HUES64 (cell line): Measurements from ENCODE around the gene PTPRU.

Source experiments
- H3K27ac ChIP-seq: 2 replicates; pipeline ENCODE4 v1.7.0; 2013; ENCODE audit warnings: low read depth, low read length, inconsistent platforms
- H3K27me3 ChIP-seq: 2 replicates; pipeline ENCODE4 v1.6.1; 2013; ENCODE audit warnings: mild to moderate bottlenecking, low read length; ENCODE audit not compliant: insufficient read depth
- H3K36me3 ChIP-seq: 2 replicates; pipeline ENCODE4 v1.6.1; 2013; ENCODE audit warnings: mild to moderate bottlenecking, low read length; ENCODE audit not compliant: insufficient read depth
- H3K4me1 ChIP-seq: 2 replicates; pipeline ENCODE4 v1.6.1; 2013; ENCODE audit warnings: mild to moderate bottlenecking, low read length, moderate library complexity; ENCODE audit not compliant: insufficient read depth
- H3K4me3 ChIP-seq: 2 replicates; pipeline ENCODE4 v1.5.1; 2013; ENCODE audit warnings: mild to moderate bottlenecking, low read length, moderate library complexity
- H3K9ac ChIP-seq: 2 replicates; pipeline ENCODE4 v1.6.1; 2013; ENCODE audit warnings: mild to moderate bottlenecking, low read depth, low read length
- H3K9me3 ChIP-seq: 2 replicates; pipeline ENCODE4 v1.6.1; 2013; ENCODE audit warnings: low read depth, low read length; ENCODE audit not compliant: insufficient read depth
- WGBS: fragments of 150-250, 120-280 bp; methylation state at CpG from one replicate; pipeline ENCODE4 v1.1.7; 2013; ENCODE audit warnings: missing lambda C conversion rate; 5-methylcytosine and 5-hydroxymethylcytosine counted together

PTPRU gene

DNA sequence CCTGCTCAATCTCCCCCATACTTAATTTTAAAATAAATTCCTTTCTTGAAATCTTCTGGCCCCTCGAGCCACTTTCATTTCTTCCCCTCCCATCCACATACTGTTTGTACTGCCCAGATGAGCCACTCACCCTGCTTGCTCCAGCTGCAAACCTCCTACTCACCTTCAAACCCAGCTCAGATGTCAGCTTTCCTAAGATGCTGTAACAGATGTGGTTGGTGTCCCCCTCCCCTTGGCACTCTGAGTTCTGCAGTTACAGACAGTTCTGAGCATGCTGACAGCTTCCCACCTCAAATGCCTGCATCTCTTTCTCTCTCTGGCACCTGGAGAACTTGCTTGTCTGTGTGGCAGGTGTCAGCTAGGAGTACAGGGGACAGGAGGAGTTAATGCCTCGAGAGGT lies 106.7 kb downstream of the PTPRU start:
- Histone ChIP-seq H3K9me3 (no peaks in the 10 kb centered on the region), H3K9ac (no peak overlapping the region), H3K27ac (no peak overlapping the region), H3K27me3 (peaks cover 3% of the 10 kb centered on the region; the same call in 1 of the 2 replicates), H3K4me1 (0 out of 2 replicates have a peak, but pooled peaks cover 4% of the 10 kb centered on the region), H3K36me3 (no peaks in the 10 kb centered on the region), H3K4me3 (no peak overlapping the region)
- 84% methylated on average over 2 of the region's 2 CpGs for WGBS

DNA sequence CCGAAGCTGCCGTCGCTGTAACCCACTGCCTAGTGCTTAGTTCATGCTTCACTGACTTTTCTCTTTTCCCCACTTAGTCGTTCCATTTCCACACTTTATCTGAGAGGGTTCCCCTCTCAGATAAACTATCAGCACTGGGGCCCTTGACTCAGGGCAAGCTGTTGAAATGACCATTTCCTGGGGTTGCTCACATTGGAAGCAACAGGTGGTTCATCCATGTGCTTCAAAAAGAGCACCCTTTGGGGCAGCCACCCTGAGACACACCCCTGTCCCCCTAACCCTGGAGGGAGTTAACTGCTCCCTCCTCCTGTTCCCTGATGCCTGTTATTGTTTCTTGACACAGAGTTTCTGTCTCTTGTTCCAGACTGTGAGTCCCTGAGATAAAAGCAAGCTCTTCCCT lies 107.2 kb downstream of the PTPRU start:
- H3K27me3 ChIP-seq = peaks cover 3% of the 10 kb centered on the region; the same call in 1 of the 2 replicates
- no peak overlapping the region for H3K27ac ChIP-seq
- 96% methylated on average over 4 of the region's 4 CpGs for WGBS
- 0 out of 2 replicates have a peak, but pooled peaks cover 4% of the 10 kb centered on the region for H3K4me1 ChIP-seq
- no peaks in the 10 kb centered on the region for H3K9me3 ChIP-seq
- H3K4me3 ChIP-seq = no peak overlapping the region
- H3K9ac ChIP-seq = no peak overlapping the region
- H3K36me3 ChIP-seq = no peaks in the 10 kb centered on the region

DNA sequence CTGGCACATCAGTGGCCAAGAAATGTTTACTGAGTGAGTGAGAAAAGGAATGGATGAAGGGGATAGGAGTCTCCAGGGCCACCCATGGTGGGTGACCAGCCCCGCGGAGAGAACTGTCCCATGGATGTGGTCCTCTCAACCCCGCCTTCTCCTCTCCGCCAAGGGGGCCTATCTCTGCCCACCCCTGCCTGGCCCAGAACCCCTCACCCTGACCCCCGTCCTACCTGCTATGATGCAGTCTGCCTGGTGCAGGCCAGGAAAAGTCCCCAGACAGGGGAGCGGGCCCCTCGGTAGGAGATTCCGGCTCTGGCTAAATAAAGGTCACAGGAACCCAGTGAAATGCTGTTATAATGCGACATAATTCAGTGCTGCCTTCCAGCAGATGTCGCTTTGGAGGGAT lies 107.6 kb downstream of the PTPRU start:
- 0 out of 2 replicates have a peak, but pooled peaks cover 4% of the 10 kb centered on the region for H3K4me1 ChIP-seq

DNA sequence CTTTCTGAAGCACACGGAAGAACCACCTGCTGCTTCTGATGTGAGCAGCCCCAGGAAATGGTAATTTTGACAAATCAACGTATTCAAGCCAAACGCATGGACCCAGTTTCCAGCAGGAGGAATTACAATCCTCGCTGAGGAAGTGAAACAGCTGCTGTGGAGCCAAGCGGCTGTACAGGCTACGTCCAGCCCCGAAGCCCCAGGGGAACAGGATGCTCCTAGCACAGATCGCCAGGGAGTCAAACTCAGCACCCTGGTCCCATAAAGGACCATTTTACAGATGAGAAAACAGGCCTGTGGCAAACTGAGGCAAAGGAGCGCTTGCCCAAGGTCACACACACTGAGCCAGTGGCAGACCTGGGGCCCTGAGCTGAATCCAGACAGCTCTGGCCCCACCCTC lies 108.0 kb downstream of the PTPRU start:
- Histone ChIP-seq H3K27ac (no peak overlapping the region), H3K9ac (no peak overlapping the region), H3K27me3 (peaks cover 3% of the 10 kb centered on the region; the same call in 1 of the 2 replicates), H3K4me3 (no peak overlapping the region), H3K4me1 (0 out of 2 replicates have a peak, but pooled peaks cover 4% of the 10 kb centered on the region), H3K36me3 (no peaks in the 10 kb centered on the region), H3K9me3 (no peaks in the 10 kb centered on the region)
- 66% methylated on average over 9 of the region's 9 CpGs for whole genome bisulfite sequencing

More for the DNA sequence above, 107.6 kb downstream of the PTPRU start:
- Histone ChIP-seq H3K4me3 (no peak overlapping the region), H3K27ac (no peak overlapping the region), H3K27me3 (peaks cover 3% of the 10 kb centered on the region; the same call in 1 of the 2 replicates), H3K36me3 (no peaks in the 10 kb centered on the region), H3K9me3 (no peaks in the 10 kb centered on the region), H3K9ac (no peak overlapping the region)
- WGBS = 82% methylated on average over 10 of the region's 10 CpGs

DNA sequence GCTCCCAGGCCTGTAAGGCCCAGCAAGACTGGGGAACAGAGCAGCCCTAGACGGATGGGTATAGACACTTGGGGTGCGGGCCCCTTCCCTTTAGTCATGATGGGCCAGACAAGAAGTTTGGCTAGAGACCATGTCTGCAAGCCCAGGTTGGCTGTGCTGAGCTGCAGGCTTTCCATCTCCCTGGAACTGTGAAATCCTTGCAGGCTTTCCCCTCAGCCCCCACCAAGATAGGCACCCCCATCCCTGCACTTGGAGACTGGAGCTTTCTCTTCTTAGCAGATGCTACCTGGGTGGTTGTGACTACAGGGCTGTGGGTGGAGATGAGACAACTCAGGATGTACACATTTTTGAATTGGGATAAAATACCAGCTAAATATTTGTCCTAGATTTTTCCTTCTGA lies 110.3 kb downstream of the PTPRU start:
- no peak overlapping the region for H3K4me3 ChIP-seq
- 93% methylated on average over 2 of the region's 2 CpGs for WGBS

DNA sequence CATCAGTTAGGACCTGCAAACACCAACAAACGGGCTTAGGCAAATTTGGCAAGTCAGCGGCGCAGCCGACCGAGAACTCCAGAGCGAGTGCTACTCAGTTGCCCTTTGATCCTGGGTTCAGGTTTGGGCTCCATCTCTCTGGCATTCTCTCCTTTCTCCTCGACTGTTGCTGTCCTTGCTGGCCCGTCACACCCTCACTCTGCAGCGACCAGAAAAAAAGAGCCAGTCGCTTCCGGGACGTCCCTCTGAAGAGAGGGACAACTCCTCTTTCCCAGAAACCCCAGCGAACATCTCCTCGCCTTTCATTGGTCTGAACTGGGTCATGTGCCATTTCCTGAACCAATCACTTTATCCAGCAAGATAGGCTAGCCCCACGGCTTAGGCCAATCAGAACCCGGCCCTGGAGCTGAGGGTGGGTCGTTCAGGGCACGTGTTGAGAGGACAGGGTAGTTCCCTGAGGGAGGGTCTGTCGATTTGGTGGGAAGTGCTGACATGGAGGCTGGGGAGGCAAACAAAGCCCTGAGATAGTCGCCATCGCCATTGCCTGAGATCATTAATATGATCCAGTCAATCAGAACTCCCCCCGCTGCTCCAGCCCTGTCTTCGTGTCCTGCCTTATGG lies 113.7 kb downstream of the PTPRU start:
- Histone ChIP-seq H3K36me3 (no peaks in the 10 kb centered on the region), H3K9me3 (no peaks in the 10 kb centered on the region), H3K4me1 (no peaks in the 10 kb centered on the region), H3K9ac (no peak overlapping the region), H3K27me3 (no peaks in the 10 kb centered on the region), H3K4me3 (no peak overlapping the region), H3K27ac (no peak overlapping the region)
- WGBS = 89% methylated on average over 23 of the region's 23 CpGs

More for the DNA sequence above, 110.3 kb downstream of the PTPRU start:
- H3K9ac ChIP-seq = no peak overlapping the region
- 0 out of 2 replicates have a peak, but pooled peaks cover 4% of the 10 kb centered on the region for H3K4me1 ChIP-seq
- no peaks in the 10 kb centered on the region for H3K9me3 ChIP-seq
- peaks cover 3% of the 10 kb centered on the region; the same call in 1 of the 2 replicates for H3K27me3 ChIP-seq
- no peaks in the 10 kb centered on the region for H3K36me3 ChIP-seq
- no peak overlapping the region for H3K27ac ChIP-seq

DNA sequence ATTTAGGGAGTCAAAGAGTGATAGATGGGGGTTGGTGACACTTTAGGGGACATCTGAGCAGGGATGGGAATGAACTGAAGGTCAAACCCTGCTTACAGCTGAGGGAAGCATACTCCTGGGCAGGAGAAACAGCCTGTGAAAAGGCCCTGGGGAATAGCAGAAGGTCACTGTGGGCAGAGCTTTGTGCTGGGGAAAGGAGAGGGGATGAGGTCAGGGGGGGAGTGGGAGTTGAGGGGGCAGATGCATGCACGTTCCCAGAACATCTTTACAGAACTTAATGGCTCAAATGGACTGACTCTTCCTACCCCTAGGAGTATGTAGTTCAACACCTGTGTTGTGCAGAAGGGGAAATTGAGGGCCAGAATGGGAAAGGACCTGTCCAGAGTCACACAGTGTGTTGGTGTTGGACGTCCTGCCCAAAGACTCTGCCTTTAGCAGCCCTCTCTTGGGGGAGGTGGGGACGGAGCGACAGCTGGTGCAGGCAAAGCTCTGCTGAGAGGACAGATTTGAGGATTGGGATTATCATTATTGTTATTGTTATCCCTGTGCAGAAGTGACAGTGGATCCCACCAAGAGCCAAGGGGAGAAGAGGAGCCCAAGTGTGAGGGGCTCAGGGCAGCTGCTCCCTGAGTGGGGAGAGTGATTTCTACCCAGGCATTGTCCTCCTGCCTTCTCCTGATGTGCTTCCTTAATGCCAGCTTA lies 116.5 kb downstream of the PTPRU start:
- H3K9me3 ChIP-seq = no peaks in the 10 kb centered on the region
- no peaks in the 10 kb centered on the region for H3K36me3 ChIP-seq
- no peak overlapping the region for H3K4me3 ChIP-seq
- WGBS = 93% methylated on average over 4 of the region's 4 CpGs
- no peaks in the 10 kb centered on the region for H3K4me1 ChIP-seq
- H3K27ac ChIP-seq = no peak overlapping the region
- no peaks in the 10 kb centered on the region for H3K27me3 ChIP-seq
- H3K9ac ChIP-seq = no peak overlapping the region

DNA sequence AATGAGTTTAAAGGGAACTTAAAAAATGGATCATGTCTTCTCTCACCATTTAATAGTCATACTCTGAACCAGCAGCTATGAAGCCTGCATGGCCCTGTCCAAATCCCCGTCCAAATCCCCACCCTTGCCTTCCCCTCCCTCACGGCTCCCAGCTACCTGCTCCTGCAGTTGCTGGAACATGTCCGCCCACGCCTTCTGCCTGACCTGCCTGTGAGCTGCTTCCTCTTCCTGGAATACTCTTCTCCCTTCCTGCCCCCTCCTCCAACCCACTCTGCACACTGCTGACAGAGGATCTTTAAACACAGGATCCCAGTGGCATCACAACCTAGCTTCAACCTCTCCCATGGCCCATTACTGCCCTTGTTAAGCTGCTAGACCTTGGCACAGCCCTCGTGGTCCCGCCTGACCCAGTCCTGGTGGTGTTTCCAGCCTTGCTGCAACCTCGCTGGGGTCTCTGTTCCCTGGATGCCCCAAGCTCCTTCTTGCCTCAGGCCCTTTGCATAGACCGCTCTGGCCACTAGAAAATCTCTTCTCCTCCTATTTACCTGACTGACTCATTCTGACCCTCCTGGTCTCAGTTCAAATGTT lies 118.3 kb downstream of the PTPRU start:
- Histone ChIP-seq H3K27ac (no peak overlapping the region), H3K4me3 (no peak overlapping the region), H3K9me3 (no peaks in the 10 kb centered on the region), H3K27me3 (no peaks in the 10 kb centered on the region), H3K4me1 (no peaks in the 10 kb centered on the region), H3K36me3 (no peaks in the 10 kb centered on the region), H3K9ac (no peak overlapping the region)
- 86% methylated on average over 8 of the region's 8 CpGs for WGBS

DNA sequence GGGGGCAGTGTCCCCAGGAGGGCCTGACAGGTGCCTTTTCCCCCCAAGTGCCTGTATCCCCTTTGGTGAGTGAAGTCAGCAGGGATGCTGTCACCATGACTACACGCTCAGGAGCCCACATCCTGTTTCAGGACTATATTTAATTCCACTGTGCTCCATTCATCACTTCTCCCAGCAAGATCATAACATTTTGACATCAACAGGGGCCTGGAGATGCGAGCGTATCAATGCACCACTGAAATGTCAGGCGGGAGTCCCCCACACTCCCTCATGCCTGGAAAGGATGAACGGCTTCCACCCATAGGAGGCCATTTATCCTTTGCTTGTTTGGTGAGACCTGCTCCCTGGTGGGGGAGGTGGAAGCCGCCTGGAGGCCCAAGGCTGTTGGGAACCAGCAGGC lies 119.1 kb downstream of the PTPRU start:
- Histone ChIP-seq H3K27me3 (no peaks in the 10 kb centered on the region), H3K9ac (no peak overlapping the region), H3K36me3 (no peaks in the 10 kb centered on the region), H3K4me3 (no peak overlapping the region), H3K27ac (no peak overlapping the region), H3K9me3 (no peaks in the 10 kb centered on the region), H3K4me1 (peaks cover 4% of the 10 kb centered on the region; the same call in 1 of the 2 replicates)
- 92% methylated on average over 6 of the region's 6 CpGs for WGBS

DNA sequence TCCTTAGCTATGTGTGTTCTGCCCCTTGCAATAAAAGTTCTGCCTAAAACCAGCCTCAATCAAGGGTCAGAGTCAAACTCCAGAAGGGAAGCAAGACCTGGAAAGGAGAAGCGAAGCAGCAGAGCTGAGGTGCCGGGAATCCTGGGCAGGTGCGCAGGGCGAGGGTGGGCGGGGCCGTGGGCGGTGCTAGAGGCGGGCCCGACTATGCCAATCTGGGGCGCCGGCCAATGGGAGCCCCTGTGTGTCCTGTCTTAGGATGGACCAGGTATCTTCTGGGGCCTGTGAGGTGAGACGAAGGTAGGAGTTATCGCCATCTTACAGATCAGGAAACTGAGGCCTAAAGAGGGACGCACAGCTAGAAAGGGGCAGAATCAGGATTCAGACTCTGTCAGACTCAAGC lies 120.3 kb downstream of the PTPRU start:
- Histone ChIP-seq H3K4me3 (no peak overlapping the region), H3K27ac (no peak overlapping the region), H3K27me3 (no peaks in the 10 kb centered on the region), H3K9me3 (no peaks in the 10 kb centered on the region), H3K9ac (no peak overlapping the region), H3K36me3 (no peaks in the 10 kb centered on the region), H3K4me1 (peaks cover 12% of the 10 kb centered on the region; the same call in 1 of the 2 replicates)
- 72% methylated on average over 14 of the region's 14 CpGs for WGBS

DNA sequence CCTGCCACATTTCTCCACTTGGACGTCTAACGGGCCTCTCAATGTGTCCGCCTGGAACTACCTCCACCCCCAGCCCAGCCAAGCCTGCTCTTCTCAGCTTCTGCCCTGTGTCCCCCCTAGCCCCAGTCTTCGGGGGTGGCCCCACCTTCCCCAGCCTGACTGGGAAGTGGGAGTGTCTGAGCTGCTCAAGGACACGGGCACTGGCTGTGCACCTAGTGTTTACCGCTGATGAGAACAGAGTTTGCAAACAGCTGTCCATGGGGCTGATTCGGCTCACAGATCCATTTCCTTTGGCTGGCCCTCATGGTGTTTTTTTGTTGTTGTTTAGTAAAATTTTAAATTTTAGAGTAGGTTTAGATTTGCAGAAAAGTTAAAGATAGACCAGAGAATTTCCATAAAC lies 121.1 kb downstream of the PTPRU start:
- no peaks in the 10 kb centered on the region for H3K36me3 ChIP-seq

More for the DNA sequence above, 121.1 kb downstream of the PTPRU start:
- Histone ChIP-seq H3K9ac (no peak overlapping the region), H3K27me3 (no peaks in the 10 kb centered on the region), H3K4me1 (peaks cover 12% of the 10 kb centered on the region; the same call in 1 of the 2 replicates), H3K27ac (no peak overlapping the region), H3K4me3 (no peak overlapping the region), H3K9me3 (no peaks in the 10 kb centered on the region)
- WGBS = 82% methylated on average over 7 of the region's 7 CpGs
